Esophagus muscularis mucosa (tissue), 4 donors: Measurements from ENCODE around the gene BRAP. TPM values are rescaled to one million over a fixed set of nuclear protein-coding genes. Genes with fewer than 3 reads are reported as not detected.
"Not testable (repeated sequence)": the region's sequence is repeated elsewhere in the genome, so short reads cannot be mapped to it uniquely, and the experiment has no call there.

ENCODE experiments used
- DNase-seq: peaks from one replicate; pipeline ENCODE4 v3.0.0-alpha.2; 2017; ENCODE audit errors: extremely low spot score
- H3K27ac ChIP-seq, 4 donors: fragments of 200-600 bp; sonication (generic); replicated peaks in 1 of 4; 1 replicate in 3 of 4; 2 replicates in 1 of 4; pipeline ENCODE4 v1.5.1; 2016 to 2019; ENCODE audit warnings: mild to moderate bottlenecking in 1 of 4
- H3K27me3 ChIP-seq, 4 donors: fragments of 200-600 bp; sonication (generic); one replicate each; pipeline versions ENCODE4 v1.5.1 to v1.6.0; 2016 to 2019
- H3K36me3 ChIP-seq, 4 donors: fragments of 200-600 bp; sonication (generic); one replicate each; pipeline ENCODE4 v1.5.1; 2016 to 2019
- H3K4me1 ChIP-seq, 4 donors: fragments of 200-600 bp; sonication (generic); one replicate each; pipeline ENCODE4 v1.5.1; 2016 to 2019
- H3K4me3 ChIP-seq, 4 donors: fragments of 200-600 bp; sonication (generic); 1 replicate in 2 of 4; 2 replicates in 2 of 4; pipeline ENCODE4 v1.5.1; 2016 to 2019; ENCODE audit warnings: mild to moderate bottlenecking in 4 of 4, moderate library complexity in 1 of 4
- H3K9me3 ChIP-seq, 4 donors: fragments of 200-600 bp; sonication (generic); 1 replicate in 3 of 4; 2 replicates in 1 of 4; pipeline ENCODE4 v1.5.1; 2016 to 2019
- EP300 ChIP-seq: sonication (generic); formaldehyde crosslinking; IDR thresholded peaks from one replicate; pipeline ENCODE4 v1.6.1; 2017; ENCODE audit warnings: antibody characterized with exemption
- POLR2A ChIP-seq: fragments of 450-650 bp; IDR thresholded peaks from one replicate; pipeline ENCODE4 v1.6.1; 2017; ENCODE audit warnings: antibody characterized with exemption, moderate library complexity, mild to moderate bottlenecking, low read depth
- POLR2AphosphoS5 ChIP-seq, 2 donors: sonication (generic); formaldehyde crosslinking; IDR thresholded peaks; one replicate each; pipeline ENCODE4 v1.6.1; 2017; ENCODE audit warnings: antibody characterized with exemption in 2 of 2
- WGBS: methylation state at CpG from one replicate; pipeline ENCODE4 v1.1.5; 2018; 5-methylcytosine and 5-hydroxymethylcytosine counted together
- intact Hi-C: fragments of 100-400 bp; cut with DNase I; formaldehyde crosslinking; loops from one replicate; pipeline ENCODE4 v1.15.1; 2023
- total RNA-seq, 4 donors: library from RNA; depleted of rRNA; stranded (reverse); fragments of >200 nt; gene quantifications; one replicate each; pipeline versions ENCODE4 v1.1.0 to v1.2.1, GENCODE V29; 2016
- TF ChIP-seq, protein P1 (sequence below), 3 experiments: fragments of 200-600 bp in 2 of 3; fragments of 450-650 bp in 1 of 3; sonication (generic) in 2 of 3; IDR thresholded peaks; one replicate each; pipeline ENCODE4 v1.5.1; 2017 to 2019; ENCODE audit warnings: antibody characterized with exemption in 3 of 3, mild to moderate bottlenecking in 2 of 3, moderate library complexity in 1 of 3

Gene BRAP
- total RNA-seq, 4 donors from 2014 or later, result 17.4 to 23.8 (median 20.7) TPM

DNA sequence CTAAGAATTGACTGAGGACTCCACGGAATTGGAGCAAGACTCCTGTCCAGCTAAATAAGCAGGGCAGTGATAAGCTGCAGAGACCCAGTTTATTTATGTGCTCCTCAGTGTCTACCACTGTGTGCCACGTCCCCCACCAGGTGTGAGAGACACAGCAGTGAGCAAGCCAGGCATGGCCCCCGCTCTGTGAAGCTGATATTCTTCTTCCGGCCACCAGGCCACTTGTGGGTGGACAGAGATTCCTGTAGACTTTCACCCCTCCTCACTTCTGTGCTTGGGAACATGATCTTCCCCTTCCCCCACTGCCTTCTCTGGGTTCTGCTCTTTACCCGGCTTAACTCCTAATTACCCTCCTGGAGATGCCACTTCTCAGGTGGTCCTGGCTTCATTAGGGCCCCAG, 21.3 kb downstream of the BRAP start:
- Histone ChIP-seq H3K9me3 (no peaks in the 10 kb centered on the region), H3K4me1 (no peaks in the 10 kb centered on the region), H3K27me3 (no peaks in the 10 kb centered on the region), H3K36me3 (peaks cover 31 to 95% (median 85%) of the 10 kb centered on the region in 4 donors), H3K27ac (no peak overlapping the region), H3K4me3 (no peak overlapping the region)
- DNase-seq, result no peak
- WGBS, result 90% methylated on average over 5 of the region's 5 CpGs
- intact Hi-C loops, result no loop called here
- TF ChIP-seq, protein P1, sequence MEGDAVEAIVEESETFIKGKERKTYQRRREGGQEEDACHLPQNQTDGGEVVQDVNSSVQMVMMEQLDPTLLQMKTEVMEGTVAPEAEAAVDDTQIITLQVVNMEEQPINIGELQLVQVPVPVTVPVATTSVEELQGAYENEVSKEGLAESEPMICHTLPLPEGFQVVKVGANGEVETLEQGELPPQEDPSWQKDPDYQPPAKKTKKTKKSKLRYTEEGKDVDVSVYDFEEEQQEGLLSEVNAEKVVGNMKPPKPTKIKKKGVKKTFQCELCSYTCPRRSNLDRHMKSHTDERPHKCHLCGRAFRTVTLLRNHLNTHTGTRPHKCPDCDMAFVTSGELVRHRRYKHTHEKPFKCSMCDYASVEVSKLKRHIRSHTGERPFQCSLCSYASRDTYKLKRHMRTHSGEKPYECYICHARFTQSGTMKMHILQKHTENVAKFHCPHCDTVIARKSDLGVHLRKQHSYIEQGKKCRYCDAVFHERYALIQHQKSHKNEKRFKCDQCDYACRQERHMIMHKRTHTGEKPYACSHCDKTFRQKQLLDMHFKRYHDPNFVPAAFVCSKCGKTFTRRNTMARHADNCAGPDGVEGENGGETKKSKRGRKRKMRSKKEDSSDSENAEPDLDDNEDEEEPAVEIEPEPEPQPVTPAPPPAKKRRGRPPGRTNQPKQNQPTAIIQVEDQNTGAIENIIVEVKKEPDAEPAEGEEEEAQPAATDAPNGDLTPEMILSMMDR (IDR thresholded peaks at IDR 0.05), result no peak
- TF ChIP-seq EP300 (no peak), POLR2AphosphoS5 (IDR thresholded peaks at IDR 0.05) (no peak)

DNA sequence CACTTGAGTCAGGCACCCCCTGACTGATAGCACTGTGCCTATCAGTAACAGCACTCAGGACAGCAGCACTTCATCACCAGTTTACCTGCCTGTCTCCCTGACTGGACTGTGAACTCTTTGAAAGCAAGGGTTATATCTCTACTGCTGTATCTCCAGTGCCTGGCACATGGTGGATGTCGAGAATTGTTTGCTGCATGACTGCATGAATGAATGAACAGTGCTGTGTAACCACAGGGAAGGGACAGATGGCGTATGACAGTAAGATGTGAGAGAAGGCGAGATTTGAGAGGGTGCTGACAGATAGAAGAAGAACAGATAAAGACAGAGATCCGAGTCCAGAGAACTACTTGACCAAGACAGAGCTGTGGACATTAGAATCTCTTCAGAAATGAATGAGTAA, 29.7 kb downstream of the BRAP start:
- no peaks in the 10 kb centered on the region for H3K4me1 ChIP-seq
- no peak overlapping the region for H3K27ac ChIP-seq
- H3K36me3 ChIP-seq, result peaks cover 67 to 99% (median 92%) of the 10 kb centered on the region in 4 donors
- H3K4me3 ChIP-seq, result no peak overlapping the region
- no peaks in the 10 kb centered on the region for H3K27me3 ChIP-seq
- WGBS, result 91% methylated on average over 4 of the region's 4 CpGs
- DNase-seq, result no peak
- H3K9me3 ChIP-seq, result no peaks in the 10 kb centered on the region
- intact Hi-C loops, result no loop called here
- no peak for TF ChIP-seq POLR2A
- TF ChIP-seq EP300, result no peak
- no peak for TF ChIP-seq POLR2AphosphoS5 (IDR thresholded peaks at IDR 0.05)
- TF ChIP-seq, protein P1 (IDR thresholded peaks at IDR 0.05), result no peak

DNA sequence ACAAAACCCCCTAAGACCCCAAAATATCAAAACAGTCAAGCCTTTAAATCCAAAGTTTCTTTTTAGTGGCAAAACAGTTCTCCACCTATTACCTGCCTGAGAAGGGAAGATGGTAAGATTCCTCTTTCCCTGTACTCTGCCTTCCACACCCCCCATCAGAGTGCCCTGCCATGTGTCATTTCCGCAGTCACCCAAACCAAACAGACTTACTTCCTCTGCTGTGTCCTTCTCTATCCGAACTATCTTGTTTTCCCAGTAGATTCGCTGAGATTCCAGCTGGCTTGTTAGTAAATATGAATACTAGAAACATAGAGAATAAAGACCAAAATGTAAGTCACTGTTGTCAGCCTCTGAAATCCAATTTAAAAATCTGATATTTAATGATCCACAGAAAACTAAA, 30.4 kb downstream of the BRAP start:
- TF ChIP-seq, protein P1 (IDR thresholded peaks at IDR 0.05), result no peak
- TF ChIP-seq EP300 (no peak), POLR2AphosphoS5 (IDR thresholded peaks at IDR 0.05) (no peak), POLR2A (no peak)
- H3K4me3 ChIP-seq, result no peak overlapping the region
- no peak for DNase-seq
- no peaks in the 10 kb centered on the region for H3K9me3 ChIP-seq
- H3K4me1 ChIP-seq, result no peaks in the 10 kb centered on the region
- intact Hi-C loops, result no loop called here
- H3K27me3 ChIP-seq, result no peaks in the 10 kb centered on the region
- no peak overlapping the region for H3K27ac ChIP-seq
- 88% methylated on average over 3 of the region's 3 CpGs for WGBS
- H3K36me3 ChIP-seq, result peaks cover 73 to 99% (median 93%) of the 10 kb centered on the region in 4 donors

DNA sequence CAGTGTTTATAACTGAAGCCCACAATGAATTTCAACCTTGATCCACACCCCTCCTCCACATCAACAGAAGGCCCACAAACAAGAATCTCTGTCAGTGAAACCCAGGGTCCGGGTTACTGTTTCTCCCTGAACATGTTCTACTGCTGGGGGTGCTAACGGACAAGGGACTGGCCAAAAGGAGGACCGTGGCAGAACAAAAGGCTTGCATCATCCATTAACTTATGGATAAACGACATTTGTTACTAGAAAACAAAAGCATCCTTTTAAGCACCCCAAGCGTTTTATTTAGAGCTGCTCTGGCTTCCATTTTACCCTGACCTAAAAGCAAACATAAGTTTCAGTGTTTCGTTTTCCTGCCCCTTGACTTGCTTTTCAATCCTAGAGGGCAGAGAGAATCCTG, 32.2 kb downstream of the BRAP start:
- 89% methylated on average over 6 of the region's 6 CpGs for WGBS
- no peak overlapping the region for H3K27ac ChIP-seq
- peaks cover 70 to 99% (median 92%) of the 10 kb centered on the region in 4 donors for H3K36me3 ChIP-seq
- no peak for DNase-seq
- intact Hi-C loops, result no loop called here
- H3K9me3 ChIP-seq, result no peaks in the 10 kb centered on the region
- H3K27me3 ChIP-seq, result no peaks in the 10 kb centered on the region
- H3K4me3 ChIP-seq, result no peak overlapping the region
- TF ChIP-seq POLR2AphosphoS5 (IDR thresholded peaks at IDR 0.05) (no peak), EP300 (no peak), POLR2A (no peak)
- TF ChIP-seq, protein P1 (IDR thresholded peaks at IDR 0.05), result no peak
- H3K4me1 ChIP-seq, result no peaks in the 10 kb centered on the region

DNA sequence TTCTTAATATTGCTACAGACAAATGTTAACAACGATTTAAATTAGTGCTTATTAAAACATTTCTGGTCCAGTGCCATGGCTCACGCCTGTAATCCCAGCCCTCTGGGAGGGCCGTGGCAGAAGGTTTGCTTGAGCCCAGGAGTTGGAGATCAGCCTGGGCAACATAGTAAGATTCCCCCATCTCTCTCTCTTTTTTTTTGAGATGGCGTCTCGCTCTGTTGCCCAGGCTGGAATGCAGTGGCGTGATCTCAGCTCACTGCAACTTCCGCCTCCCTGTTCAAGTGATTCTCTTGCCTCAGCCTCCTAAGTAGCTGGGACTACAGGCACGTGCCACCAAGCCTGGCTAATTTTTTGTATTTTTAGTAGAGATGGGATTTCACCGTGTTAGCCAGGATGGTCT, 33.2 kb downstream of the BRAP start:
- intact Hi-C loops, DNase-seq, H3K27ac ChIP-seq, H3K27me3 ChIP-seq, H3K4me3 ChIP-seq, H3K9me3 ChIP-seq, H3K4me1 ChIP-seq: not testable (repeated sequence)
- peaks cover 66 to 99% (median 92%) of the 10 kb centered on the region in 4 donors for H3K36me3 ChIP-seq
- WGBS, result 94% methylated on average over 9 of the region's 9 CpGs
